Hypothalamus (tissue), 51 donors: Measurements from ENCODE around the gene KIF4A.

Experiments
- DNase-seq, 51 donors: peaks; one replicate each; lab custom pipeline; 2025; lab: John Stamatoyannopoulos, UW

Gene KIF4A

GRCh38 chrX:70437011-70437410 lies 147.1 kb downstream of the KIF4A start:
- no peak for DNase-seq

- no peak for DNase-seq
Observed at GRCh38 chrX:70437921-70438665, 148.2 kb downstream of the KIF4A start.

- no peak for DNase-seq
Observed at GRCh38 chrX:70439016-70439415, 149.1 kb downstream of the KIF4A start.

DNA sequence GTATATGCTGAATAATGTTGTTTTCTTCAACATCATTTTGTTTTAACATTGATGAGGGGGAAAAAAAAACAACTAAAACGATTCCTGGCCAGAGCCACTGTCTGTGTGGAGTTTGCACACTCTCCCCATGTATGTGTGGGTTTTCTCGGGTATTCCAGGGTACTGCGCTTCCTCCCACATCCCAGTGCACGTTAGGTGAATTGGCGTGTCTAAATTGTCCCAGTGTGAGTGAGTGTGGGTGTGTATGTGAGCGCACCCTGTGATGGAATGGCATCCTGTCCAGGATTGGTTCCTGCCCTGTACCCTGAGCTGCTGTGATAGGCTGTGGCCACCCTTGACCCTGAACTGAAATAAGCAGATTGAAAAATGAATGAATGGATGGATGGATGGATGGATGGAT lies 152.3 kb downstream of the KIF4A start:
- no peak for DNase-seq

GRCh38 chrX:70444326-70444945 lies 154.5 kb downstream of the KIF4A start, which contains the start of gene DLG3:
TSS of gene DLG3 (plus strand) at chrX:70444835. CDS start at chrX:70445202, 367 bp downstream.
- DNase-seq = peak in 42 of 51 donors; percentile 0 to 77 (median 44)

DNA sequence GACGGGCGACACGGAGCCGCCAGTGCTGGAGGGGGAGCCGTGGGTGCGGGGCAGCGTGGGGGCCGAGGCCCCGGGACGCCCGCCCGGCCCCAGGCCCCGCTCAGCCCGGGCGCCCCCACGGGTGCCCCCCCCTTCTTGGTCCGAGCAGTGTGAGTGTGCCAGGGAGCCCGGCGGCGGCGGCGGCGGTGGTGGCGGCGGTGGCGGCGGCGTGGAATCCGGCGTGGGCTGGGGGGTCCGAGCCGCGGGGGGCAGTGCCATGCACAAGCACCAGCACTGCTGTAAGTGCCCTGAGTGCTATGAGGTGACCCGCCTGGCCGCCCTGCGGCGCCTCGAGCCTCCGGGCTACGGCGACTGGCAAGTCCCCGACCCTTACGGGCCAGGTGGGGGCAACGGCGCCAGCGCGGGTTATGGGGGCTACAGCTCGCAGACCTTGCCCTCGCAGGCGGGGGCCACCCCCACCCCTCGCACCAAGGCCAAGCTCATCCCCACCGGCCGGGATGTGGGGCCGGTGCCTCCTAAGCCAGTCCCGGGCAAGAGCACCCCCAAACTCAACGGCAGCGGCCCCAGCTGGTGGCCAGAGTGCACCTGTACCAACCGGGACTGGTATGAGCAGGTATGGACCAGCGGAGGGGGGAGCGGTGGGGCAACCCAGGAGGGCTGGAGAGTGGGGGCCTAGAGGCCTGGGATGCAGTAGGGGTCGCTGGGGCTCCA lies 155.2 kb downstream of the KIF4A start:
- no peak for DNase-seq

- no peak for DNase-seq
Observed at GRCh38 chrX:70445951-70446350, 156.0 kb downstream of the KIF4A start.

- DNase-seq = peak in 1 of 51 donors; percentile 2
Observed at GRCh38 chrX:70446380-70447350, 156.8 kb downstream of the KIF4A start.

- DNase-seq = no peak
Observed at GRCh38 chrX:70449457-70449966, 159.6 kb downstream of the KIF4A start.

- peak in 22 of 51 donors; percentile 1 to 39 (median 10) for DNase-seq
Observed at GRCh38 chrX:70452143-70452733, 162.3 kb downstream of the KIF4A start.

DNA sequence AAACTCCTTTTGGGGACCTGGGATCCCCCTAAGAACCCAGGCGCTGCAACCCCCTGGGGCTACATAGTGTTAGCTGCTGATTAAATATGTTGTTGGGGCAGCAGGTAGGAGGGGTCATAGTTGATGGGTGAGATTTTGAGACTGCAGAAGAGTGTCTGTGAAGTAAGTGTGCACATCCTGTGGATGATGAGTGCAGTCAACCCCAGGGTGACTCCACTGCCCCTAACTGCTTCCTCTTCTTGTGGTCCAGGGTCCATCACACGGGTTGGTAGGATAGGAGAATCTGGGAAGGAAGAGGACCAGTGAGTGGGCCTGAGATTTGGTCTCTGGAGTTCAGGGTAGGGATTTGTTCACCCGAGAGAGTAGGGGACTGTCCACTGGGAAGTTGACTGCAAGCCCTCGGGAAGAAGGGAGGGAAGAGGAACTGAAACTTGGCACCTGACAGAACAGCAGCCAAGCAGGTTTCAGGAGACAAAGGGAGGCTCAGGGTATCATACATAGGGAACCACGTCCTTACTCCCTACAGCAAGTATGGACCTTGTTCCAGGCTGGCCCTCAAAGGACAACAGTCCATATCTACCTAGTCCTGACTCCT lies 163.2 kb downstream of the KIF4A start:
- DNase-seq = no peak

DNA sequence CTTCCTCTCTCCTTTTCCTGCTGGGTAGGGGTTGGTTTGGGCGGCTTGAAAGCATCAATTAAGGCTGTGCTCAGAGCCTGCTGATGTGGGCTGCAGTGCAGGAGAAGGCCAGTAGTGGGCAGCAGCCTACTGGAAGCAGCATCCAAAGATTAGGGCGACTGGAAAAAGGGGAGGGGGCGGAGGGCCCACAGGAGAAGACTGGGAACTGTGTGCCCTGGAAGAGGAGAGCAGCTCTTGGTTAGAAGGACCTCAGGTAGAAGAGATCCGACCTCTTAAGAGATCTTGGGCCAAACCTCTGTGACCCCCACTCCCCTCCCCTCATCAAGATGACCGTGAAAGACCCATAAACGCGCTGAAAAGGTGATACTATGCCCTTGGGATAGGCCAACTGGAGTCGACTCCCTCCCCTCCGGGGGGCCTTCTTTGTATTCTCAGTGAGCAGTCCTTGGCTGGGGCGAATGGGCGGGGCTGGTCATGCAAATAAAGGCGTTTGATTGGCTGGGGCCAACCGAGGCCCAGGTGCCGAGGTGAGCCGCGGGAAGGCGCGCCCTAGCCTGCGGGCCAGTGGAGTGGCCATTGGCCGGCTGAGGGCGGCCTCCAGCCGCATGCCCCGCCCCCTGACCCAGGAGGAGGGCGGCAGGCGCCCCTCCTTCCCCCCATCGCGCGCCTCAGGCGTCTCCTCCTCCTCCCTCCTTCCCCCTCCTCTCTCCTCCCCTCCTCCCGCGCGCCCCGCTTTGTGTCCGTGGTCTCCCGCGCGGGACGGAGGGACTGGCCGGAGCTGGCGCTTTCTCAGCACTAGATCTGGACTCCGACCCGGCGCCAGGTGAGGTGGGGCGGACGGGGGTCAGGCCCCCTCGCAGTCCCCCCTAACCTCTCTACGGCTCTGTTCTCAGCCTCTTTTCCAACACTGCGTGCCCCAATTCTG lies 164.8 kb downstream of the KIF4A start:
- DNase-seq = peak in 23 of 51 donors; percentile 0 to 41 (median 14)

GRCh38 chrX:70455366-70456202 lies 165.7 kb downstream of the KIF4A start:
- no peak for DNase-seq

- DNase-seq = no peak
Observed at GRCh38 chrX:70456256-70456655, 166.4 kb downstream of the KIF4A start.

- DNase-seq = no peak
Observed at GRCh38 chrX:70461026-70461425, 171.1 kb downstream of the KIF4A start.

DNA sequence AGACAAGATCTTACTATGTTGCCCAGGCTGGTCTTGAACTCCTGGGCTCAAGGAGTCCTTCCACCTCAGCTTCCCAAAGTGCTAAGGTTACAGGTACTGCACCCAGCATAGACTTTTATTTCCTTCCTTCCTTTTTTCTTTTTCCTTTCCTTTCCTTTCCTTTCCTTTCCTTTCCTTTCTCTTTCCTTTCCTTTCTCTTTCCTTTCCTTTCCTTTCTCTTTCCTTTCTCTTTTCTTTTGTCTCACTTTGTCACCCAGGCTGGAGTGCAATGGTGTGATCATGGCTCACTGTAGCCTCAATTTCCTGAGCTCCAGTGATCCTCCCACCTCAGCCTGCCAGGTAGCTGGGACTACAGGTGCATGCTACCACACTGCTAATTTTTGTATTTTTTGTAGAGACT lies 174.1 kb downstream of the KIF4A start:
- no peak for DNase-seq

- no peak for DNase-seq
Observed at GRCh38 chrX:70466968-70467367, 177.1 kb downstream of the KIF4A start.
